C4-2B (cell line): ENCODE data around the gene CALY.
"Not testable (repeated sequence)": the region's sequence is repeated elsewhere in the genome, so short reads cannot be mapped to it uniquely, and the experiment has no call there.

Source experiments
- H3K27ac ChIP-seq: fragments of 450-650 bp; 2 replicates; pipeline ENCODE4 v1.5.1; 2017
- CTCF ChIP-seq: fragments of 450-650 bp; conservative IDR thresholded peaks from 2 replicates; pipeline ENCODE4 v1.5.1; 2017; ENCODE audit warnings: mild to moderate bottlenecking
- ZFX ChIP-seq: fragments of 450-650 bp; IDR thresholded peaks from 2 replicates; pipeline ENCODE4 v1.6.1; 2017

Gene CALY

GRCh38 chr10:133379152-133379800 lies 42.6 kb upstream of the CALY start, which contains the start of gene PAOX:
Gene PAOX, plus strand, starts transcription at chr10:133379262. Its CDS starts 55 bp downstream, at chr10:133379317.
- peak within 1 kb of the TSS; percentile 73 for H3K27ac ChIP-seq
- TF ChIP-seq CTCF (no peak), ZFX (no peak)

- peak overlapping the region; percentile 73 for H3K27ac ChIP-seq
- TF ChIP-seq ZFX = no peak
- TF ChIP-seq CTCF = no peak
These were observed 41.8 kb upstream of the CALY start for GRCh38 chr10:133378251-133379096.

GRCh38 chr10:133377818-133378250 lies 41.1 kb upstream of the CALY start:
- H3K27ac ChIP-seq = peak overlapping the region; percentile 73
- TF ChIP-seq ZFX = no peak
- no peak for TF ChIP-seq CTCF

- TF ChIP-seq CTCF = no peak
- H3K27ac ChIP-seq = peak overlapping the region; percentile 73; the same call in 1 of the 2 replicates
These were observed 40.5 kb upstream of the CALY start for GRCh38 chr10:133377025-133377817.

GRCh38 chr10:133376183-133376582 lies 39.5 kb upstream of the CALY start:
- H3K27ac ChIP-seq = not testable (repeated sequence)

- peak overlapping the region; percentile 3; the same call in 1 of the 2 replicates for H3K27ac ChIP-seq
- TF ChIP-seq ZFX (no peak), CTCF (no peak)
These were observed 38.8 kb upstream of the CALY start for GRCh38 chr10:133375357-133376115.
